NCI-H128 (cell line): Measurements from ENCODE around the gene RASEF.
"Not testable (repeated sequence)": the region's sequence is repeated elsewhere in the genome, so short reads cannot be mapped to it uniquely, and the experiment has no call there.

Experiments used
- DNase-seq: peaks from one replicate; lab custom pipeline; 2025; ENCODE audit not compliant: unreplicated experiment; lab: John Stamatoyannopoulos, UW

RASEF gene

DNA sequence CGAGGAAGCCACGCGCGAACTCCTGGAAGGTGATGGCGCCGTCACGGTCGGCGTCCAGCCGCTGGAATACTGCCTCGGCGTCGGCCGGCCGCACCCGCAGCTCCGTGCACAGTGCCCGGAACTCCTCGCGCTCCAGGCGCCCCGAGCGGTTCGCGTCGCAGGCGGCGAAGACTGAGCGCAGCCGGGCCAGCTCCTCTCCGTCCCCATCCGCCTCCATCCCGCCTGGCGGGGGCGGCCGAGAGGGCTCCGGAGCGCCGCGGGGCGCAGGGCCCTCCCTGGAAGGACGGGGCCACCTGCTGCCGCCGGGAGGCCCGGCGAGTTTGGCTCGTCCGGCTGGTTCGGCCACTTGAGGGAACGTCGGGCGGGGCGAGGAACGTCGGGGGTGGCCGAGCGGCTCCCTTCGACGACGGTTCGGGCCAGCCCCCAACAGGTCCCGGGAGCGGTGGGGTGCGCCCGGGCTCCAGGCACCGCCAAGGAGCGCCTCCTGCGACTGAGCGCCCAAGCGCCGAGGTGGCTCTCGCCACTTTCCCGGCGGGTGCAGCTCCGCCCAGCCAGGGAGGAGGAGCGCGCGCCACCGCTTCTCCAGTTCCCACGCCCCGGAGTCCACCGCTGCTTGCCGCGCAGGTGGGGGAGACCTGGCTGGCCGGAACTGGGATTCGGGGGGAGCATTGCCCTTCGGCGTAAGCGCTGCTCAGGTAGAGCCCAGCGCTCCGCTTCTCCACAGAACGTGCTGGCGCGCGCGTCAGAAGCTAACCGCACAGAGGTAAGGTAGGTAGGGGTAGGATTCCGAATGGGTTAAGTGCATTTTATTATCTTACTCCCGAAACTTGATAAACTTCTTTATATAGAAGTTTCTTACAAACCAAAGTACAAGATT, at the start of gene RASEF:
Gene RASEF (minus strand): TSS at position 492 of the 877 bp plus-strand sequence. CDS start 275 bp downstream, at position 217.
- DNase-seq: peak; percentile 51

DNA sequence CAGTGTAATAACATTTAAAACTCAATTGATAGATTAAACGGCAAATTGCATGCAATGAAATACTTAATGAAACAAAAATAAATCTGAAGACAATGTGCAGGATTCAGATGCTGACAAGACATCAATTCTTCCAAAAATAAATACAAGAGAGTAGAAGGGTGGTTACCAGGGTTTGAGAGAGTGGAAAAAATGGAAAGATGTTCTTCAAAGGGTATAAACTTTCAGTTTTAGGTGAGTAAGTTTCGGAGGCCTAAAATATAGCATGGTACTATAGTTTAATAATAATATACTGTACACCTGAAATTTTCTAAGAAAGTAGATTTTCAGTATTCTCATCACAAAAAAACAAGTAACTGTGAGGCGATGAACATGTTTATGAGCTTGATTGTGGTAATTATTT, 48.2 kb upstream of the RASEF start:
- DNase-seq: no peak

GRCh38 chr9:83109296-83109695, 46.4 kb upstream of the RASEF start:
- DNase-seq: no peak

GRCh38 chr9:83108208-83108607, 45.3 kb upstream of the RASEF start:
- no peak for DNase-seq

DNA sequence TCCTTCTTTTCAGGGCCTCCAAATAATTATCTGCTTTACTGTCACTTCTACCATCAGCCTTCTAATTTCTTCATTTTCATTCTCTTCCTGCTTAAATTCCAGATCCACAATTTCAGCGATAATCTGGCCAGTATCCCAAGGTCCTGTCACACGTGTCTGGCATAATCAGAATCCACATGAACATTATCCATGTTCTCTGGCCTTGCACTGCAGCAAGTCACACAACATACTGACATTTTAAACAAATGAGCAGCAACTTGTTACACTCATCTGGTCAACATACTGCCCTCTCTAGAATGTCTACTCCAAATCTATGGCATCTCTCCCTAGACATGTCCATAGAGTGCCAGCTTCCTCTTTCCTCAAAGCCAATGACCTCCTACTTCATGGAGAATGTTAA, 43.8 kb upstream of the RASEF start:
- DNase-seq: no peak

- no peak for DNase-seq
Measured at GRCh38 chr9:83106263-83106662, 43.3 kb upstream of the RASEF start.

- no peak for DNase-seq
Measured at GRCh38 chr9:83097633-83098032, 34.7 kb upstream of the RASEF start.

GRCh38 chr9:83093311-83093710, 30.4 kb upstream of the RASEF start:
- not testable (repeated sequence) for DNase-seq

GRCh38 chr9:83081846-83082245, 18.9 kb upstream of the RASEF start:
- DNase-seq: no peak

GRCh38 chr9:83081010-83081409, 18.1 kb upstream of the RASEF start:
- no peak for DNase-seq

DNA sequence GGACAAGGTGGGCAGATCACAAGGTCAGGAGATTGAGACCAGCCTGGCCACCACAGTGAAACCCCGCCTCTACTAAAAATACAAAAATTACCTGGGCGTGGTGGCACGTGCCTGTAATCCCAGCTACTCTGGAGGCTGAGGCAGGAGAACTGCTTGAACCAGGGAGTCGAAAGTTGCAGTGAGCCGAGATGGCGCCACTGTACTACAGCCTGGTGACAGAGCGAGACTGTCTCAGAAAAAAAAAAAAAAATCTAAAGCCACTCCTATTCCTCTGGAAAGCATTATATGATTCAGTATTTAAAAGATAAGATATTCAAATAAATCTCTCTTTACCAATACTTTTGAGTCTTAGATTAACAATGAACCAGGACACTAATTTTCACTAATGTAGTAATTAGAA, 13.0 kb upstream of the RASEF start:
- DNase-seq: not testable (repeated sequence)

DNA sequence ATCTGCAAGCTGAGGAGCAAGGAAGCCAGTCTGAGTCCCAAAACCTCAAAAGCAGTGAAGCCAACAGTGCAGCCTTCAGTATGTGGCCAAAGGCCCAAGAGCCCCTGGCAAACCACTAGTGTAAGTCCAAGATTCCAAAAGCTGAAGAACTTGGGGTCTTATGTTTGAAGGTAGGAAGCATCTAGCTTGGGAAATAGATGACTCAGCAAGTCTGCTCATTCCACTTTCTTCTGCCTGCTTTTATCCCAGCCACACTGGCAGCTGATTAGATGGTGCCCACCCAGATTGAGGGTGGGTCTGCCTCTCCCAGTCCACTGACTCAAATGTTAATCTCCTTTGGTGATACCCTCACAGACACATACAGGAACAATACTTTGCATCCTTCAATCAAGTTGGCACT, 9.6 kb upstream of the RASEF start:
- DNase-seq: not testable (repeated sequence)

DNA sequence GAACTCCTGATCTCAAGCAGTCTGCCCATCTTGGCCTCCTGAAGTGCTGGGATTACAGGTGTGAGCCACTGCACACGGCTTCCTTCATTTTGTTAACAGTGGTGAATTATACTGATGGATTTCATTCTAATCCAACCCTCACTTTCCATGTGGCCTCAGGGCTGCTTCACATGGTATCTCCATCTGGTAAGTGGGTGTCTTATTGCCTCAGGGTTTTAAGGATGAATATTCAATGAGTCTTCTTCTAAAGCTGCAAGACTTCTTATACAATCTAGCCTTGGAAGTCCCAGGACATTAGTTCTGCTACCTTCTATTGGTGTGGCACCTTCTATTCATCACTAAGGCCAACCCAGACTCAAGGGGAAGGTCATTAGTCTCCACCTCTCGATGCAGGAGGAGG, 8.7 kb upstream of the RASEF start:
- no peak for DNase-seq

GRCh38 chr9:83070261-83070660, 7.3 kb upstream of the RASEF start:
- DNase-seq: no peak

GRCh38 chr9:83069651-83070050, 6.7 kb upstream of the RASEF start:
- no peak for DNase-seq

- no peak for DNase-seq
Measured at GRCh38 chr9:83068414-83068813, 5.5 kb upstream of the RASEF start.

GRCh38 chr9:83067579-83067978, 4.6 kb upstream of the RASEF start:
- DNase-seq: no peak

DNA sequence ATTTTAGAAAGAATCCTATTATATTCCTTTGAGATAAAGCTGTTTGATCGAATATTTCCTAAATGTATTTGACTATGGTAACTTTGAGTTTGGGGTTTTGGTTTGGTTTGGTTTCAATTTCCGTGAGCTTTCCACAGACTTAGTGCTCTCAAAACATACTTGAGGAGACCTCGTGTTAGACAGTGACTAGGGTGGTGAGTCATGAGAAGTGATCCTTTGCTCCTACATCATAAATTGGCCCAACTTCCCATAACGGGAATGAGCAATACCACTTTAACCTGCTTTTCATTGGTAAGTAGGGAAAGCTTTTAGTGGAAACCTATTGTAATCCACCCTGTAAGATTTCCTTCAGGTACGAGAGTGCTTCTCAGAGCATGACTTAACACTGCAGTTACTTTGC, 3.8 kb upstream of the RASEF start:
- no peak for DNase-seq

DNA sequence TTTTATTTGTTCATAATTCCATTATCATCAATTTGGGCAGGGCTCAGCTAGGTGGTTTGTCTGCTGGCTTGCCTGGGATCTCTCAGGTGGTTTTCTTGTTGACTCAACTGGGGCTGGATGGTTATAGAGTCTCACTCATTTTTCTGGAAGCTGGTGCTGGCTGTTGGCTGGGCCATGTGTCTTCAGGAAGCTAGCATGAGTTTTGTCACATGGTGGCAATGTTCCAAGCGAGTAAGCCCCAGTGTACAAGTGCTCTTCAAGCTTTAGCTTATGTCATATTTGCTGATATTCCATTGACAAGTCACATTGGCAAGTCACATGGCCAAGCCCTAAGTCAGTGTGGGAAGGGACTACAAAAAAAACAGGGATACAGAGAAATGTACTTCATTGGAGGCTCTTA, 2.3 kb upstream of the RASEF start:
- no peak for DNase-seq

DNA sequence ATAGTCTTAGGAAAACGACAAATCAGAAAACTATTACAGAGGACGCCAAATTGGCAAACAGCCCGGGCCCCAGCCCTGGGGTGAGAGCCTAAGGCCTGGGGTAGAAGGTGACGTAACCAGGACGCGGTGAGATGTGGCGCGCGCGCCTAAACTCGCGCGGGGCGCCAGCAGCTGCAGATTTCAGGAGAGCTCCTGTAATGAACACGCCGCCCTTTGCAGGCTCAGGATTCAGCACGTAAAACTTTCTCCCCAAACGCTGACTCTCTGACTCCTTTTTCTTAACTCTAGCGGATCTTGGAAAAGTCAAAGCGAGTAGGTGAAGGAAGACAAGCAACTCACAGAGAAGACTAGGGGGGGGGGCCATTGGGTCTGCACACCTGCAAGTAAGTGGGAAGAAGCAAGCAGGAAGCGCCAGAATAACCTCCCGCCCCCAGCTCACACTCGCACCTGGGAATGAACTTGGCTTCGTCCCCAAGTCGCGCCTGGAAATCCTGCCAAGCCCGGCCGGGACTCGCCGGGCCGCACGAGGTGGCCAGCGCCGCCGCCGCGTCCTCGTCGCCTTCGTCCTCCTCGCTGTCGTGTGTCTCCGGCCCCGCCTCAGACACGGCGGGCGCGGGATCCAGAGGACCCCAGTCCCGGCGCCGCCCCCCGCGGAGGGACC, 822 bp downstream of the RASEF start:
- peak; percentile 14 for DNase-seq

GRCh38 chr9:83061036-83061435, 1.9 kb downstream of the RASEF start:
- no peak for DNase-seq

DNA sequence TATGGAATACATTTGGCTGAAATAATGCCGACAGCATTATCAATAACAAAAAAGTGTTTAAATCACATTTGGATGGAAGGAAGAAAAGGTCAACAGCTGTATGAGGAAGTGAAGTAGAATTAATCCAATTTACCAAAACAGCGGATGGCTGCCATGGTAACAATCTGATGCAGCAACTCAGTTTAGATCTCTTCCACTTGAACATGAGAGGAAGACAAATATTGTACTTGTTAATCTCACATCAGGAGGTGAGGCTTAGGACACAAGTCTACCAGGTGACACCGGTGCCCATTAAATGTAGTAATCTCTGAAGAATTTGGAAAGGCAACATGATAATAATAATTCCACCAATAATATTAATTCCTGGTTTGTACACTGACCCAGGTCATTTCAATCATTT, 2.4 kb downstream of the RASEF start:
- no peak for DNase-seq
